ENCODE results near the gene PTPRN2.

PTPRN2 gene

GRCh38 chr7:158130023-158130409 is 457.6 kb downstream of the PTPRN2 start:
- no peak overlapping the region for H3K4me3 ChIP-seq (ENCODE audit: low read depth, low read length)
- no peak for TF ChIP-seq CTCF (IDR thresholded peaks at IDR 0.05; ENCODE audit: low read depth, low read length)

- no peak overlapping the region for H3K4me3 ChIP-seq (ENCODE audit: low read depth, low read length)
- no peak for TF ChIP-seq CTCF (IDR thresholded peaks at IDR 0.05; ENCODE audit: low read depth, low read length)
These were observed 458.3 kb downstream of the PTPRN2 start for GRCh38 chr7:158129037-158130022.

- TF ChIP-seq CTCF (IDR thresholded peaks at IDR 0.05; ENCODE audit: low read depth, low read length): no peak
- no peak overlapping the region for H3K4me3 ChIP-seq (ENCODE audit: low read depth, low read length)
These were observed 459.1 kb downstream of the PTPRN2 start for GRCh38 chr7:158128572-158128971.

- no peak for TF ChIP-seq CTCF (IDR thresholded peaks at IDR 0.05; ENCODE audit: low read depth, low read length)
- H3K4me3 ChIP-seq (ENCODE audit: low read depth, low read length): no peak overlapping the region
These were observed 460.4 kb downstream of the PTPRN2 start for GRCh38 chr7:158127241-158127640.

GRCh38 chr7:158126661-158127060 is 461.0 kb downstream of the PTPRN2 start:
- H3K4me3 ChIP-seq (ENCODE audit: low read depth, low read length): no peak overlapping the region
- TF ChIP-seq CTCF (IDR thresholded peaks at IDR 0.05; ENCODE audit: low read depth, low read length): no peak

- no peak for TF ChIP-seq CTCF (IDR thresholded peaks at IDR 0.05; ENCODE audit: low read depth, low read length)
- no peak overlapping the region for H3K4me3 ChIP-seq (ENCODE audit: low read depth, low read length)
These were observed 461.9 kb downstream of the PTPRN2 start for GRCh38 chr7:158125721-158126120.

GRCh38 chr7:158125091-158125490 is 462.5 kb downstream of the PTPRN2 start:
- H3K4me3 ChIP-seq (ENCODE audit: low read depth, low read length): no peak overlapping the region
- no peak for TF ChIP-seq CTCF (IDR thresholded peaks at IDR 0.05; ENCODE audit: low read depth, low read length)

Data from WI38 (cell line).